Lower leg skin (tissue), 3 donors: Measurements from ENCODE around the gene MTARC1.

ENCODE experiments used
- CTCF ChIP-seq, 3 donors: fragments of 450-650 bp; IDR thresholded peaks; one replicate each; pipeline ENCODE4 v1.5.1; 2016; ENCODE audit warnings: antibody characterized with exemption in 3 of 3, mild to moderate bottlenecking in 3 of 3, moderate library complexity in 2 of 3
- POLR2A ChIP-seq, 2 donors: fragments of 450-650 bp; IDR thresholded peaks; one replicate each; pipeline ENCODE4 v1.6.1; 2016 to 2017; ENCODE audit warnings: antibody characterized with exemption in 2 of 2, mild to moderate bottlenecking in 1 of 2, moderate library complexity in 1 of 2

GRCh38 chr1:220786337-220787068, at the start of gene MTARC1:
- no peak for TF ChIP-seq CTCF (IDR thresholded peaks at IDR 0.05)
- TF ChIP-seq POLR2A (IDR thresholded peaks at IDR 0.05), result no peak
